COLO668 (cell line): ENCODE measurements around the gene MIX23.

Experiments
- DNase-seq: peaks from one replicate; lab custom pipeline; 2025; ENCODE audit not compliant: unreplicated experiment; lab: John Stamatoyannopoulos, UW

The MIX23 gene

DNA sequence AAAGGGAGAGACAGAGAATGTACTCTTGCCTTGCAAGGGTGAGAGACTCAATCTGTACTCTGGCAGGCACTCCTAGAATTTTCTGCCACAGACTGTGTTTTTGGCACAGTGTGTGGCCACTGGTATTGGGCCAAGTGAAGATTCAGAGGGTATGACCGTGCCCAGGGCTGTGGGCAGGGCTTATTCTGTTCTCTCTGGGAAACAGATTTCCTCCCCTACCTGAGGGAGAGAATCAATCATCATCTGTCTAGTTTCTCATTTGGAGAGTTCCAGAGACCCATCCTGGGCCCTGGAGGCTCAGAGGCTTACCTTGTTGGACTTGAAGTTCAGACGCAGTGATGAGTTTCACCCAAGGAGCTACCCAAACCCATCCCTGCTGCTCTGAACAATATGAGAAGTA, 29.8 kb downstream of the MIX23 start:
- DNase-seq, result no peak

DNA sequence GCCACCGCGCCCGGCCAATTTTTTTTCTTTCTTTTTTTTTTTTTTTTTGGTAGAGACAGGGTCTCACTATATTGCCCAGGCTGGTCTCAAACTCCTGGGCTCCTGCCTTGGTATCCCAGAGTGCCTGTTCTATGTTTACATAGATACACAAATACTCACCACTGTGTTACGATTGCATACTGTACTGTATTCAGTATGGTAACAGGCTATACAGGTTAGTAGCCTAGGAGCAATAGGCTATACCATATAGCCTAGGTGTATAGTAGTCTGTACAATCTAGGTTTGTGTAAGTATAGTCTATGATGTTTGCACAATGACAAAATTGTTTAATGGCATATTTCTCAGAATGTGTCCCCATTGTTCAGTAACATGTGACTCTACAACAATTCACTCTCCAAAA, 31.4 kb downstream of the MIX23 start:
- DNase-seq, result no peak

- DNase-seq, result no peak
Observed at GRCh38 chr3:122350814-122351418, 32.1 kb downstream of the MIX23 start.

- no peak for DNase-seq
Observed at GRCh38 chr3:122349171-122349570, 33.9 kb downstream of the MIX23 start.

DNA sequence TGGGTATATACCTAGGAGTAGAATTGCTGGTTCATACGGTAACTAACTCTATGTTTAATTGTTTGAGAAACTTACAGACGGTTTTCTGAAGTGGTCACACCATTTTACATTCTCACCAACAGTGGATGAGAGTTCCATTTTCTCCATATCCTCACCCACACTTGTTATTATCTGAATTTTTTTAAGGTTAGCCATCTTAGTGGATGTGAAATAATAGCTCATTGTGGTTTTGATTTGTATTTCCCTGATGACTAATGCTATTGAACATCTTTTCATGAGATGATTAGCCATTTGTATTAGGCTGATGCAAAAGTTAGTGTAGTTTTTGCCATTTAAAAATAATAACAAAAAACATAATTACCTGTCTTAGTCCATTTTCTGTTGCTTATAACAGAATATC, 39.4 kb downstream of the MIX23 start:
- no peak for DNase-seq

- no peak for DNase-seq
Observed at GRCh38 chr3:122342803-122343202, 40.2 kb downstream of the MIX23 start.

DNA sequence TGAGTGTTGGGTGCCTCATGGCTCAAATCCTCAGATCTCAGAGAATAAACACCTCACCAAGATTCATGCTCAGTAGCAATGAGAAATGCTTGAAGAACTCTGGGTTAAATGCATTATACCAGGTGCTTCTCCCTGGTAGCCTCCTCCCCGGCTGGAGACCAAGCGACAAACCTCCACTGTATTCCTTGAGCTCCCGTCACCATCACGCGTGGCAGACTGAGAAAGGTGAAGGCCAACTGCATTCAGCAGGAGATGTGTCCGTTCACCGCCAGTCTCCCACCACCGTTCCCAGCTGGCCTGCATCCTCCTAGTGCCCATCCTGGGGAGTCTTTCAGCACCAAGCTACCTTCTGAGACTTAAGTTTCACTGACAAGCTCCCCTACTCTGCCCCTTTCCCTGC, 50.5 kb downstream of the MIX23 start:
- DNase-seq, result no peak

DNA sequence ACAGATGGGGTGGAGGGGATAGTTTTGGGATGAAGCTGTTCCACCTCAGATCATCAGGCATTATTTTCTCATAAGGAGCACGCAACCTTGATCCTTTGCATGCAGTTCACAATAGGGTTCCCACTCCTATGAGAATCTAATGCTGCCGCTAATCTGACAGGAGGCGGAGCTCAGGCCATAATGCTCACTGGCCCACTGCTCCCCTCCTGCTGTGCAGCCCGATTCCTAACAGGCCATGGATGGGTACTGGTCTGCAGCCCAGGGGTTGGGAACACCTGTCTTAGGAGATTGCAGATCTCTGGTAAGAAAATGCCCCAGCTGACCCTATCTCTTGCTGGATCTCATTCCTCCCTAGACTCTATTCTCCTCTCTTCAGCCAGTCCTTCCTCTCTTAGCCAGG, 51.1 kb downstream of the MIX23 start:
- DNase-seq, result no peak

GRCh38 chr3:122325769-122326168, 57.3 kb downstream of the MIX23 start:
- DNase-seq, result no peak

DNA sequence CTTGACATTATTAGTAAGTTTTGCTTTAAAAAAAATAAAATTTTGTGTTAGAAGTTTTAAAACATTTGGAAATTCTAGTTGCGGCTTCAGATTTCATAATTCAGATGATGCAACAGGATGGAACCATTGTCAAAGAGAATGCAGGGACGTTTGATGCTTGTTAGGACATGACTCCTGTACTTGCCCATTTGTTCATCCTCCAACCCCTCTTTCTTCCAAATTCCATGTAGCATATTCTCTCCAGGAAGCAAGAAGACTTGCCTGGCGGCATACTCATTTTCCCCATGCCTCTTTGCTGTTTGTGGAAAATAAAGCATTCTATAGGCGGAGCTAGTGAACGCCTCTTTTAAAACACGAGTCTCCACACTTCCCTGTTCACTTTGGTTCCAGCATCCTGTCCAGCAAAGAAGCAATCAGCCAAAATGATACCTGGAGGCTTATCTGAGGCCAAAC, 58.1 kb downstream of the MIX23 start, which contains the start of gene CSTA:
TSS of gene CSTA (plus strand) at position 378 of the 453 bp plus-strand sequence. CDS start at position 423, 45 bp downstream.
- no peak for DNase-seq

DNA sequence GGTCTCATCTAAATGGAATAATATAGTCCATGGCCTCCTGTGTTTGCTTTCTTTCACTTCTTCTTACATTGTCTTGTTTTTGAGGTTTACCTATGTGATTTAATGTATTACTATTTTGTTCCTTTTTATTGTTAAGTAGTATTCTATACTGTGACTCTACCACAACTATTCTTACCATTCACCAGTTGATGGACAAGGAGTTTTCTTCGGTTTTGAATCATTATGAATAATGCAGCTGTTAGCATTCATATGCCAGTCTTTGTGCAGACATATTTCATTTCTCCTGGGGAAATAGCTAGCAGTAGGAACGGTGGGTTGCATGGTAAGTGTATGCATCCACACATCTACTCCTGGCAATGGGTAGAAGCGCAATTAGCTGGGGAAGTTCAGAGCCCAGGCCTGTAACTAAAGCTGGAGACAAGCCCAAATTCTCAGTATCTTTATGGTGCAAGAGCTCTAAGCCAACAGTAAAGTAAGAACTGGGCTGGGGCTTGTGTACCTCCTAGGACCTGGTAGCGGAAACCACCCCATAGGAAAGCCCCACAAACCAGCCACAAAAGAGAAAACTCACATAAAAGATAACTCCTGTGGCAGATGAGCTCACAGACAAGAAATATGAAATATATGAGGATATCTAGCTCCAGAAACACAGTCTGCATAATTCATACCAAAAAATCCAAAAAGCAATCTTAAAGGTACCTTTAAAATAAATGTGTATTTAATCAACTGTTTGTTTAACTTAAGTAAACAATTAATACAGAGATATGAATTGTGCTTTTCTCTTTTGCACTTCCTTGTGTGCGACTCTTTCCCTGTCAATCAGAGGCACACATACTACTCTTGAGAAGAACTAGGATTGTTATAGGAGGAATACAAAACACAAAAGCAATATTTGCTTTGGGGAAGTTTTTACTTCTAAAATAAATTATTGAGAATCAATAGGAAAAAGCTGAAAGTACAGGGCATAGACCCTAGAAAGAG, 60.6 kb downstream of the MIX23 start:
- DNase-seq, result no peak

GRCh38 chr3:122318620-122319019, 64.4 kb downstream of the MIX23 start:
- no peak for DNase-seq

- no peak for DNase-seq
Observed at GRCh38 chr3:122316368-122316767, 66.7 kb downstream of the MIX23 start.

DNA sequence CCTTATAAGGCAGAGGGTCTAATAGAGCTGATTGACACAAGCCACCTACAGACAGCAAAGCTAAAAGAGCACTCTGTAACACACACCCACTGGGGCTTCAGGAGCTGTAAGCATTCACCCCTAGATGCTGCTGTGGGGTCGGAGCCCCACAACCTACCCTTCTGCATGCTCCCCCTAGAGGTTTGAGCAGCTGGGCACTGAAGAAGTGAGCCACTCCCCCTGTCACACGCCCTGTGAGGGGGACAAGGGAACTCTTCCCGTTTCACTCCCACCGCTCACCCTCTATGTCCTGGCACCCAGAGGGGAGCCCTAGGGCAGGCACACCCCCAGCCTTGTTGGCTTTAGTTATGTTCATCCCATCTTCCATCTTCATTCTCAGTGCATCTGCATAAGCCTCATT, 67.4 kb downstream of the MIX23 start:
- no peak for DNase-seq

GRCh38 chr3:122314228-122314876, 68.7 kb downstream of the MIX23 start:
- DNase-seq, result no peak

DNA sequence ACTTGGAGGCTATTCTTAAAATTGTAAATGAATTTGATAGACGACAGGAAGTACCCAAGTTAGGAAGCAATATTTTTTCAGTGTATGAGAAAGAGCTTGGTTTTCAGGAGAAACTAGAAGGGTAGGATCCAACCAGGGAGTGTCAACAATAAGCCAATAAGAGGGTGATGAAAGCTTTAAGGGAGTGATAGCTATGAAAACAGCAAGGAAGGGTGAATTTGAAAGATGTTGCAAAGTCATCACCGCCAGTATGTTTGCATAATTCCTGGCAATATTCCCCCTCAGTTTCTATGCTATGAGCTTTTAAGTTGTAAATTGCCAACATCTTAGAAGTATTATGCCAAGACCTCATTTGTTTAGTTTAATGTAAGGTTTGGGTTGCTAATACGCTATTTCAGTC, 69.8 kb downstream of the MIX23 start:
- no peak for DNase-seq

GRCh38 chr3:122312826-122313225, 70.2 kb downstream of the MIX23 start:
- DNase-seq, result no peak

DNA sequence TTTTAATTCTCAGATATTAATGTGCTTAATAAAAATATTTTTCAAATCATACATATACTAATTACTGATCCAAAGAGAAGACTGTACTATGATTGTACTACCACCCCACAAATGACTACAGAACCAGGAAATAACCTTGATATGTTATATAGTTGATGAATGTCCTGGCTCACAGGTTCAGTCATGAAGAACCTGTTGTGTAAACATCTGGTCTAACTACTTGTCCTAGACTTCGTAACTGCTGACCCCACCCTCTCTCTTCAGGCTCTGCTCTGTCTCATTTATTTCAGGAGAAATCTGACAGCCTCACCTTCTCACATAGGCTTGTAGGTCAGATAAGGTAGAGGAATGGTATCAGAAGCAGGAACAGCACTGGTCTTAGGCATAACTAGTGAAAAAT, 72.7 kb downstream of the MIX23 start:
- DNase-seq, result no peak
